GM12878 (cell line): Measurements from ENCODE around the gene ALKBH2. TPM values are rescaled to one million over a fixed set of nuclear protein-coding genes. Genes with fewer than 3 reads are reported as not detected.

ENCODE experiments used
- ATAC-seq: fragments of 200-7000 bp; cut with Tn5 transposase; 3 replicates; pipeline ENCODE4 v1.9.1; 2020; ENCODE audit warnings: mild to moderate bottlenecking, moderate library complexity
- BruUV-seq: library from RNA; stranded (reverse); fragments of 400-500 nt; replicated peaks from 2 replicates; lab custom pipeline; 2021; lab: Mats Ljungman, UMichigan
- CTCF ChIA-PET: fragments of 300-600 bp; sonication (Branson Sonifier 250); formaldehyde crosslinking; extraction: SDS; loops from one replicate; lab custom pipeline; 2021; ENCODE audit warnings: inconsistent platforms; lab: Yijun Ruan, JAX
- POLR2A ChIA-PET: fragments of 350-600 bp; formaldehyde crosslinking; extraction: SDS; loops from one replicate; lab custom pipeline; 2021; ENCODE audit warnings: inconsistent platforms; lab: Charles Lee
- RAD21 ChIA-PET: fragments of 300-600 bp; sonication (Branson Sonifier 250); formaldehyde crosslinking; loops from one replicate; lab custom pipeline; 2023; ENCODE audit warnings: antibody characterized with exemption; ENCODE audit not compliant: unreplicated experiment; lab: Charles Lee
- SMC1A ChIA-PET: fragments of 300-600 bp; sonication (Branson Sonifier 250); formaldehyde crosslinking; loops from one replicate; lab custom pipeline; 2023; ENCODE audit not compliant: unreplicated experiment, uncharacterized antibody; lab: Charles Lee
- DNase-seq: peaks from one replicate; pipeline ENCODE4 v3.0.0-alpha.2; 2011; ENCODE audit warnings: low read depth, low spot score
- FAIRE-seq: peaks from 3 replicates; lab custom pipeline; 2011; peaks lifted over from hg19 to GRCh38; lab: Jason Lieb, UNC
- H2AFZ ChIP-seq: 2 replicates; pipeline ENCODE4 v1.6.0; 2011; ENCODE audit warnings: low read depth, low read length, control low read depth; ENCODE audit not compliant: control insufficient read depth
- H3K27ac ChIP-seq: 2 replicates; pipeline ENCODE4 v1.5.1; 2011; ENCODE audit warnings: control low read depth; ENCODE audit not compliant: control insufficient read depth, insufficient read depth
- H3K27me3 ChIP-seq, 2 experiments: replicated peaks in 1 of 2; 2 replicates each; pipeline versions ENCODE4 v1.6.0 to v1.6.1; 2011; ENCODE audit warnings: low read length in 1 of 2; ENCODE audit not compliant: control insufficient read depth in 2 of 2, insufficient read depth in 2 of 2
- H3K36me3 ChIP-seq, 2 experiments: 2 replicates each; pipeline ENCODE4 v1.5.1; 2011; ENCODE audit warnings: low read length in 1 of 2; ENCODE audit not compliant: control insufficient read depth in 2 of 2, insufficient read depth in 2 of 2
- H3K4me1 ChIP-seq: 2 replicates; pipeline ENCODE4 v1.6.1; 2011; ENCODE audit warnings: mild to moderate bottlenecking, low read length, moderate library complexity, mixed read lengths; ENCODE audit not compliant: control insufficient read depth, insufficient read depth
- H3K4me2 ChIP-seq: 2 replicates; pipeline ENCODE4 v1.6.0; 2011; ENCODE audit warnings: control low read depth; ENCODE audit not compliant: control insufficient read depth, insufficient read depth
- H3K4me3 ChIP-seq: fragments of 200-600 bp; sonication (generic); 2 replicates; pipeline ENCODE4 v1.5.1; 2016
- H3K79me2 ChIP-seq: 2 replicates; pipeline ENCODE4 v1.6.0; 2011; ENCODE audit warnings: low read length; ENCODE audit not compliant: control insufficient read depth, insufficient read depth
- H3K9ac ChIP-seq: 2 replicates; pipeline ENCODE4 v1.8.0; 2011; ENCODE audit warnings: low read length, control low read depth, mixed read lengths; ENCODE audit not compliant: control insufficient read depth, insufficient read depth
- H3K9me3 ChIP-seq: replicated peaks from 3 replicates; pipeline ENCODE4 v1.5.1; 2011; ENCODE audit warnings: mild to moderate bottlenecking, low read length; ENCODE audit not compliant: control insufficient read depth, insufficient read depth
- H4K20me1 ChIP-seq: 2 replicates; pipeline ENCODE4 v1.6.0; 2011; ENCODE audit not compliant: control insufficient read depth, insufficient read depth
- BACH1 ChIP-seq: fragments of 450-650 bp; IDR thresholded peaks from 2 replicates; pipeline ENCODE4 v1.6.1; 2017; ENCODE audit warnings: mild to moderate bottlenecking, borderline replicate concordance
- BMI1 ChIP-seq: fragments of 450-650 bp; IDR thresholded peaks from 2 replicates; pipeline ENCODE4 v1.6.1; 2016; ENCODE audit warnings: mild to moderate bottlenecking, moderate library complexity, borderline replicate concordance
- BRCA1 ChIP-seq: IDR thresholded peaks from 2 replicates; pipeline ENCODE4 v1.6.1; 2011; ENCODE audit warnings: low read depth, low read length, improper control_type of control experiment
- CBFB ChIP-seq: IDR thresholded peaks from 2 replicates; pipeline ENCODE4 v1.6.1; 2016; ENCODE audit warnings: antibody characterized with exemption, low read depth
- MXI1 ChIP-seq: fragments of 150-350 bp; IDR thresholded peaks from 2 replicates; pipeline ENCODE4 v1.6.1; 2011; ENCODE audit warnings: low read depth, mild to moderate bottlenecking, inconsistent platforms, low read length, improper control_type of control experiment
- NFXL1 ChIP-seq: fragments of 450-650 bp; IDR thresholded peaks from 2 replicates; pipeline ENCODE4 v1.6.1; 2017; ENCODE audit warnings: antibody characterized with exemption, mild to moderate bottlenecking, borderline replicate concordance
- PAX5 ChIP-seq: IDR thresholded peaks from 2 replicates; pipeline ENCODE4 v1.6.1; 2011; ENCODE audit warnings: low read depth, low read length, borderline replicate concordance
- PAX8 ChIP-seq: fragments of 450-650 bp; IDR thresholded peaks from 2 replicates; pipeline ENCODE4 v1.6.1; 2017; ENCODE audit warnings: mild to moderate bottlenecking, moderate library complexity
- RUNX3 ChIP-seq: IDR thresholded peaks from 2 replicates; pipeline ENCODE4 v1.6.1; 2012; ENCODE audit warnings: low read length, inconsistent platforms
- SIN3A ChIP-seq: IDR thresholded peaks from 2 replicates; pipeline ENCODE4 v1.6.1; 2012; ENCODE audit warnings: low read depth, low read length, improper control_type of control experiment
- SMARCA5 ChIP-seq: fragments of 450-650 bp; IDR thresholded peaks from 2 replicates; pipeline ENCODE4 v1.6.1; 2017; ENCODE audit warnings: mild to moderate bottlenecking
- SPI1 ChIP-seq: IDR thresholded peaks from 2 replicates; pipeline ENCODE4 v1.6.1; 2011; ENCODE audit warnings: low read depth, mild to moderate bottlenecking, low read length, moderate library complexity, borderline replicate concordance; ENCODE audit not compliant: insufficient read depth
- SREBF1 ChIP-seq: IDR thresholded peaks from 2 replicates; pipeline ENCODE4 v1.6.1; 2012; ENCODE audit warnings: mild to moderate bottlenecking, low read length
- ZBED1 ChIP-seq: IDR thresholded peaks from 2 replicates; pipeline ENCODE4 v1.6.1; 2016; ENCODE audit warnings: borderline replicate concordance
- WGBS: methylation state at CpG from one replicate; pipeline ENCODE4 v1.1.6; 2016; ENCODE audit warnings: low lambda C conversion rate; ENCODE audit not compliant: insufficient replicate concordance, insufficient coverage; ENCODE audit errors: missing lambda C conversion rate; 5-methylcytosine and 5-hydroxymethylcytosine counted together
- in situ Hi-C: fragments of 300-500 bp; cut with MboI; formaldehyde crosslinking; loops from 9 replicates; pipeline ENCODE4 v1.14.3; 2018; ENCODE audit warnings: mixed read lengths
- intact Hi-C: fragments of 100-400 bp; cut with micrococcal nuclease; formaldehyde crosslinking; loops from one replicate; pipeline ENCODE4 v1.14.2; 2022; ENCODE audit not compliant: unreplicated experiment
- polyA plus RNA-seq, 11 experiments: library from polyadenylated mRNA; depleted of rRNA in 4 of 11; unstranded in 6 of 11; stranded (reverse) in 5 of 11; fragments of >200 nt; fragmentation: Nextera tagmentation in 4 of 11; fragmentation: Illumina TruSeq in 1 of 11; extraction: Ambion mirVana in 4 of 11; extraction: Trizol in 1 of 11; gene quantifications; 1 replicate in 1 of 11; 2 replicates in 10 of 11; pipeline versions ENCODE4 v1.2.1 to v1.2.3, GENCODE V29; 2011 to 2016; ENCODE audit warnings: inconsistent platforms in 2 of 11, missing spikeins in 2 of 11, low read depth in 1 of 11
- total RNA-seq, 4 experiments: library from RNA; depleted of rRNA in 3 of 4; stranded (reverse); fragments of >200 nt in 3 of 4; fragmentation: Illumina TruSeq in 1 of 4; extraction: Trizol in 1 of 4; gene quantifications; 2 replicates each; pipeline versions ENCODE4 v1.2.1 to v1.2.3, GENCODE V29; 2013 to 2021
- TF ChIP-seq, protein P1 (sequence below): fragments of 150-350 bp; IDR thresholded peaks from 2 replicates; pipeline ENCODE4 v1.6.1; 2016; ENCODE audit warnings: low read depth, low read length

ALKBH2 gene
- total and polyA plus RNA-seq, 10 of the 15 experiments (the other 5 are each of a cell fraction or from before 2014, with no cell fraction given): 5.6 to 40.3 (median 31.2) TPM

DNA sequence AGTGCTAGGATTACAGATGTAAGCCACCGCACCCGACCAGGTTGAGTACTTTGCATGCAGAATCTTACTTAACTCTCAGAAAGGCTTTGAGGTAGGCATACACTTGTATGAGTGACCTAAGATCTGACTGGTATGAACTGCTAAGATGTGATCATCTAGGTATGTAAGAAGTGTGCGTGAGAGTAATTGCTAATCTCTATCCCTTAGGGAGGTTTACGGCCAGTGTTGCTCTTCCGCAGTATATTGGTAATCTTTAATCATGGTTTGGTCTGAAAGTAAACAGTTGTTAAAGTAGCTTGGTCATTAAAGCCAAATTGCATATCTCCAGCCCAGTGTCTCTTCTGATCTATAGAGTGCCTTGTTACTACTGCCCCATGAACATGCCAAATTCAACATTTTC, 11.9 kb upstream of the ALKBH2 start:
- TF ChIP-seq SREBF1 (no peak), BACH1 (no peak), BMI1 (no peak), SMARCA5 (no peak), PAX5 (no peak), PAX8 (no peak), SPI1 (no peak), SIN3A (no peak), ZBED1 (no peak), CBFB (no peak), RUNX3 (no peak), MXI1 (no peak), NFXL1 (no peak), BRCA1 (no peak)
- TF ChIP-seq, protein P1, sequence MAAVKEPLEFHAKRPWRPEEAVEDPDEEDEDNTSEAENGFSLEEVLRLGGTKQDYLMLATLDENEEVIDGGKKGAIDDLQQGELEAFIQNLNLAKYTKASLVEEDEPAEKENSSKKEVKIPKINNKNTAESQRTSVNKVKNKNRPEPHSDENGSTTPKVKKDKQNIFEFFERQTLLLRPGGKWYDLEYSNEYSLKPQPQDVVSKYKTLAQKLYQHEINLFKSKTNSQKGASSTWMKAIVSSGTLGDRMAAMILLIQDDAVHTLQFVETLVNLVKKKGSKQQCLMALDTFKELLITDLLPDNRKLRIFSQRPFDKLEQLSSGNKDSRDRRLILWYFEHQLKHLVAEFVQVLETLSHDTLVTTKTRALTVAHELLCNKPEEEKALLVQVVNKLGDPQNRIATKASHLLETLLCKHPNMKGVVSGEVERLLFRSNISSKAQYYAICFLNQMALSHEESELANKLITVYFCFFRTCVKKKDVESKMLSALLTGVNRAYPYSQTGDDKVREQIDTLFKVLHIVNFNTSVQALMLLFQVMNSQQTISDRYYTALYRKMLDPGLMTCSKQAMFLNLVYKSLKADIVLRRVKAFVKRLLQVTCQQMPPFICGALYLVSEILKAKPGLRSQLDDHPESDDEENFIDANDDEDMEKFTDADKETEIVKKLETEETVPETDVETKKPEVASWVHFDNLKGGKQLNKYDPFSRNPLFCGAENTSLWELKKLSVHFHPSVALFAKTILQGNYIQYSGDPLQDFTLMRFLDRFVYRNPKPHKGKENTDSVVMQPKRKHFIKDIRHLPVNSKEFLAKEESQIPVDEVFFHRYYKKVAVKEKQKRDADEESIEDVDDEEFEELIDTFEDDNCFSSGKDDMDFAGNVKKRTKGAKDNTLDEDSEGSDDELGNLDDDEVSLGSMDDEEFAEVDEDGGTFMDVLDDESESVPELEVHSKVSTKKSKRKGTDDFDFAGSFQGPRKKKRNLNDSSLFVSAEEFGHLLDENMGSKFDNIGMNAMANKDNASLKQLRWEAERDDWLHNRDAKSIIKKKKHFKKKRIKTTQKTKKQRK: no peak
- Histone ChIP-seq H3K36me3 (peaks cover 10 to 19% of the 10 kb centered on the region in 2 experiments), H3K27me3 (no peaks in the 10 kb centered on the region), H3K4me2 (no peak overlapping the region), H3K9ac (no peak overlapping the region), H4K20me1 (no peaks in the 10 kb centered on the region), H3K9me3 (no peaks in the 10 kb centered on the region), H3K4me1 (no peaks in the 10 kb centered on the region), H3K27ac (no peak overlapping the region), H3K79me2 (no peaks in the 10 kb centered on the region; the same call in 1 of the 2 replicates), H2AFZ (no peak overlapping the region), H3K4me3 (no peak overlapping the region)
- ChIA-PET RAD21 (no interaction called here), POLR2A (no interaction called here), SMC1A (no interaction called here), CTCF (no interaction called here)
- FAIRE-seq (no peak), ATAC-seq (no peak), DNase-seq (no peak)
- in situ Hi-C loops: no loop called here
- BruUV-seq: no TSS peak
- 98% methylated on average over 5 of the region's 5 CpGs for WGBS
- intact Hi-C loops: no loop called here
